GM19468 (cell line): ENCODE results near the gene USP11.
A peak's percentile ranks its signal among the peaks of the same experiment; 100 is the strongest.

Experiments used
- ATAC-seq: cut with Tn5 transposase; IDR thresholded peaks from one replicate; pipeline ENCODE4 v1.9.1; 2021; ENCODE audit warnings: mild to moderate bottlenecking, moderate library complexity, moderate number of reproducible peaks; ENCODE audit not compliant: unreplicated experiment; ENCODE audit errors: extremely low read depth

The USP11 gene

DNA sequence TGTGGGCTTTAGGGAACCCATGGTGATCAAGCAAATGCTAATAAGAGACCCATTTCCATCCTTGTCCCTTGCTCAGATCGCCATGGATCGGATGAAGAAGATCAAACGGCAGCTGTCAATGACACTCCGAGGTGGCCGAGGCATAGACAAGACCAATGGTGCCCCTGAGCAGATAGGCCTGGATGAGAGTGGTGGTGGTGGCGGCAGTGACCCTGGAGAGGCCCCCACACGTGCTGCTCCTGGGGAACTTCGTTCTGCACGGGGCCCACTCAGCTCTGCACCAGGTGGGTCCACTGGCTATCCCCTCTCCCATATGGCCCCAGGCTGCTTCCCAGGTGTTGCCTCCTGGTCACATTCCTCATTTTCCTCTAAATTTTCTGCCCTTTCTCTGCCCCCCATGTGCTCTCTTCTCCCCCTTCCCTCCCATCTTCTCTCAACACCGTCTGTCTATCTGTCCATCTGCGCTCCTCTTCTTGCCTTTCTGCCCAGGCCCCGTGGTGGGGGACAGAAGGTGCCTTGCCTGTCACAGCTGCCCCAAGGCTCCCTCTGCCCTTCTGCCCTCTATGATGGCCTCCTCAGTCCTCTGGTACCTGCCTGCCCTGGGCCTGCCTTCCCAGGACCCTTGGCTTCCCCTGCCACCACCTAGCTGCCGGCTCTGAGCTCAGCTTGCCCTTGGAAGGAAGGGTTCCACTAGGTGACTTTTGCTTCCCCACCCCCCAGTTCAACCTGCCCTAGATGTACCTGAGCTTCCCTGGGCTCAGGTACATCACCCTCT, 9.1 kb upstream of the USP11 start:
- ATAC-seq: no peak

DNA sequence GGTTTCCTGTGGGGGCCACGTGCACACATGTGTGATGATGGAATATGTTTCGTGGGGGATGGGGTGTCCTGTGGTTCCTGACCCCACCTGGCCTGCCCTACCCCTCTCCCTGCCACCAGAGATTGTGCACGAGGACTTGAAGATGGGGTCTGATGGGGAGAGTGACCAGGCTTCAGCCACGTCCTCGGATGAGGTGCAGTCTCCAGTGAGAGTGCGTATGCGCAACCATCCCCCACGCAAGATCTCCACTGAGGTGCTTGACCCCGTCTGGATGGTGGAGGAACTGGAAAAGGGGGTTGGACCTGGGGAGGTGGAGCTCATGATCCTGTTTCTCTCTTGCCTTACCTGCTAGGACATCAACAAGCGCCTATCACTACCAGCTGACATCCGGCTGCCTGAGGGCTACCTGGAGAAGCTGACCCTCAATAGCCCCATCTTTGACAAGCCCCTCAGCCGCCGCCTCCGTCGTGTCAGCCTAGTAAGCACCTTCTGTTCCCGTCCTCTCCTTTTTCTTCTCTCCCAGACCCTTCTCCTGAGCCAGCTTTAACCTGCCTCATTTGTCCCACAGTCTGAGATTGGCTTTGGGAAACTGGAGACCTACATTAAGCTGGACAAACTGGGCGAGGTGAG, 8.4 kb upstream of the USP11 start:
- no peak for ATAC-seq

DNA sequence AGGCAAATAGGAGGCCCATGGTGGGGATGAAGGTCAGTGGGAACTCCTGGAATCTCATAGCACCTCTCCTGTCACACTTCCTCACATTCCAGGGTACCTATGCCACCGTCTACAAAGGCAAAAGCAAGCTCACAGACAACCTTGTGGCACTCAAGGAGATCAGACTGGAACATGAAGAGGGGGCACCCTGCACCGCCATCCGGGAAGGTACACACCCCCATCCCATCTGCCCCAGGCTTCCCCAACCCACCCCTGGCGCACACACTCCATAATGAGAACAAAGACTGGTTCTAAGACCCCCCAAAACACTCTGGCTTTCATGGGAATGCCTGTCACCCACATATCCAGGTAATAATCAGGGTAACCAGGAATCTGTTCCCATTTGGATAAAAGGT, 7.9 kb upstream of the USP11 start:
- no peak for ATAC-seq

DNA sequence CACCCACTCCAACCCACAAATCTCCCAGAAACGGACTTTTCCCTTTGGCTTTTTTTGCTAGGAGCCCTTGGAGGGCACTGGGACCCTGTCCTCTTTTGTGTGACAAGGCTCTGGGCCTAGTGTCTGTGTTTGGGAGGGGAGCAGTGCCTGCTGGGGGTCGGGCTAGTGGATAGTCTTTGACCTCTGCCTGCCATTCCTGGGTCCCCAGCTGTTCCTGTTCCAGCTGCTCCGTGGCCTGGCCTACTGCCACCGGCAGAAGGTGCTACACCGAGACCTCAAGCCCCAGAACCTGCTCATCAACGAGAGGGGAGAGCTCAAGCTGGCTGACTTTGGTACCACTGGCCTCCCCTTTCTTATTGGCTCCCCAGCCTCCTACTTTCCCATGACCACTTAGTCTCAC, 6.7 kb upstream of the USP11 start:
- ATAC-seq: no peak

DNA sequence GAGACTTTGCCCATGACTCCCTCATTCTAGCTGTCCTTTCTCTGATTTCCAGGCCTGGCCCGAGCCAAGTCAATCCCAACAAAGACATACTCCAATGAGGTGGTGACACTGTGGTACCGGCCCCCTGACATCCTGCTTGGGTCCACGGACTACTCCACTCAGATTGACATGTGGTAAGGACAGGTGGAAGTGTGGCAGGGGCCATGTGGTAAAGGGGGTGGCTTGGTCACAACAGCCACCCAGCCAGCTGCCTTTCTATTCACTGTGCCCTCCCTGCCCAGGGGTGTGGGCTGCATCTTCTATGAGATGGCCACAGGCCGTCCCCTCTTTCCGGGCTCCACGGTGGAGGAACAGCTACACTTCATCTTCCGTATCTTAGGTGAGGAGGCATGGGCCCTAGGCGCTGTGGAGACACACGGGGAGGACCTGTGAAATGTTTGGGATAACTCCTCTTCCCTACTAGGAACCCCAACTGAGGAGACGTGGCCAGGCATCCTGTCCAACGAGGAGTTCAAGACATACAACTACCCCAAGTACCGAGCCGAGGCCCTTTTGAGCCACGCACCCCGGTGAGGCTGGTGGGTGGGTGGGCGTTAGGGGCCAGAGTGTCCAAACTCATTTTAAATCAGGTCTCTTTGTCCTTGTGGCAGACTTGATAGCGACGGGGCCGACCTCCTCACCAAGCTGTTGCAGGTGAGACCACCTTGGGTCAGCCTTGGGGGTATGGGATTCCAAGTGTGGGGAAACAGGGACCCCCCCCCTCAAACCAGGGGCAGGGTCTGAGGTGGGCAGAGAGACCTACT, 6.1 kb upstream of the USP11 start:
- ATAC-seq: no peak

DNA sequence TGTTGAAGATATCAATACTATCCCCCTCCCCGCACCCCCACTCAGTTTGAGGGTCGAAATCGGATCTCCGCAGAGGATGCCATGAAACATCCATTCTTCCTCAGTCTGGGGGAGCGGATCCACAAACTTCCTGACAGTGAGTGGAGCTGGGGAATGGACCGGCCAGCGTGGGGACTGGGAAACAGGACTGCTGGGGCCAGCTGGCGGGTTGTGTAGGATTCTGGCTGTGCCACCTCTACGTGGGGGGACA, 5.5 kb upstream of the USP11 start:
- ATAC-seq: no peak

DNA sequence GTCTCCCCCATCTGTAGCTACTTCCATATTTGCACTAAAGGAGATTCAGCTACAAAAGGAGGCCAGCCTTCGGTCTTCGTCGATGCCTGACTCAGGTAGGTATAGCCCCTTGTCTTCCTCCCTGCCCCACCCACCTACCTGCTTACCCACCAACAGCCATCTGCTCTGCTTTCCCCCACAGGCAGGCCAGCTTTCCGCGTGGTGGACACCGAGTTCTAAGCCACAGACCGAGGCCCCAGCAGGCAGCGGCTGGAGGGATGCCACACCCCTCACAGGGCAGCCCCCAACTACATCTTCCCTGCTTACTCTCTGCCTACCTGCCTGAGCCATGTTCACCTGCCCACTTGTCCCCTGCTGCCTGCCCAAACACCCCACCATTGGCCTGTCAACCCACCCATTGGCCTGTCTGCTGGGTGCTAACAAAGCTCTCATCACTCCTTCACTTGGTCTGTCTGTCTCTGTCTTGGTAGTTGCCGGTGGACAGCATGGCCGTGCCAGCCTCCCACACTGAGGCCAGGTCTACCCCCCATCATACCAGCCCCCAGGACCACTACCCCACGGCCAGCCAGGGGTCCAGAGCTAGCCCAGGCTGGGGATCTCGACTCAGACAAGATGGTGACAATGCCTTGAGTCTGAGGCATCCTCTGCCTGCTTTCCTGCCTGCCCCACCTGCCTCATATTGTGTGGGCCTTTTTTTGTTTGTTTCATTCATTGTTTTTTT, 4.1 kb upstream of the USP11 start:
- no peak for ATAC-seq

DNA sequence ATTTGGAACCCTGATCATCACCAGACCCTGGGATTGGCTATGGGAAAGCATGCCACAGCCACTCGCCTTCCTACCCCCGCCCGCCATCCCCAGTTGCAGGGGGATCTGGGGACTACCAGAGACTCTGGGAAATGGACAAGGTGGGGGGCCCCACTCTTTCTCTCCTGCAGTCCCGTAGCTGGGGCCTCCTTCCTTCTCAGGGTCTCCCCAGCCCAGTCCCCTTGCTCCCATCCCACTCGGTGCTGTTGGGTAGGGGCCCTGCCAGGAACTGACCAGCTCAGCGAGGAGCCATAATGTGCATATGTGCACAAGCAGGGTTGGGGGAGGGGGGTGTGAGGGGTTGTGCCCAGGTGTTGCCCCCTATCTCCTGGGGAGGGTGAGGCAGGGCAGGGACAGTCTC, 3.4 kb upstream of the USP11 start:
- ATAC-seq: no peak

DNA sequence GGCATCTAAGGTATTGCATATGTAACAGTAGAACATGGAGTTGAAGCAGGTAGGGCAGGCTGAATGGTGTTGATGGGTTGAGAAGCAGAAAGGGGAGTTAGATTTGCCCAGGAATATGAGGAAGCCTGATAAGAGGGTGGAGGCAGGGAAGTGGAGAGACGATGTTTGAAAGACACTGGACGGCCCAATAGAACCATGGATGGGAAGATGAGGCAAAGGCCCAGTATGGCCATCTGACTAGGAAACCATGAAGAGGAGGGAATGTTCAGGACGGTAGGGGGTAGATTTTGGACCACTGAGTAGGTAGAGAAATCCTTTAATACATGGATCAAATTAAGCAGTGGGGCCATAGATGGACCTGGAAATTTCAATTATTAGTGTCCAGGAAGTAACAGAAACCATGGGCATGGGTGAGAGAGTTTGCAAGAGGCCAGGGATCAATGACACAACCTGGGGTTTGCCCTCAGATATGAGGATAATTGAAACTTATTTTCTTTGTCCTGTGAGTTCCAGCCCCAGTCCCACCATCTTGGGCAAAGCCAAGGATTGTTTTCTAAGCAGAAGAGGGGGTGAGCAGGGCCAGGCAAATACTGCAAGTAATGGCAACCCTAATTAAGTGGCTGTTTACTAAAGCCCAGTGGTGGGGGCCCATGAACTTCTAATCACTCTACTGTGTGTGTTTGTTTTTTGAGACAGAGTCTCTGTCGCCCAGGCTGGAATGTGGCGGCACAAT, 2.5 kb upstream of the USP11 start:
- no peak for ATAC-seq

DNA sequence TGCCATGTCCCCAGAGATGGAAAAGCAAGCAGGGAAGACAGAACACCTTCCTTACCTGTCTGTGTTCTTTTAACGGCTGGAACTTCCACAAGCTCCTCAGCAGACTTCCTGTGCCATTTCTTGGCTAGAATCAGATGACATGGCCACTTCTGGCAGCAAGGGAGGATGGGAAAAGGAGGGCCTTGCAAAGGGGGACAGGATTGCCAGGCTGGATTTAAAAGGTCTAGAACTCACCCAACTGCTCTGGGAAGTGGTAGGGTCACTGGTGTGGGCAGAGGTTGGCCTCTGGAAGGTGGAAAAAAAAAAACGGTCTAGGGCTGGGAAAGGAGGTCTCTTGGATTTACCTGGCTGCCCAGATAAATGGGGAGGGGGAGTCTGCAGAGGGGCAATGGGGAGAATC, 1.6 kb upstream of the USP11 start:
- no peak for ATAC-seq

DNA sequence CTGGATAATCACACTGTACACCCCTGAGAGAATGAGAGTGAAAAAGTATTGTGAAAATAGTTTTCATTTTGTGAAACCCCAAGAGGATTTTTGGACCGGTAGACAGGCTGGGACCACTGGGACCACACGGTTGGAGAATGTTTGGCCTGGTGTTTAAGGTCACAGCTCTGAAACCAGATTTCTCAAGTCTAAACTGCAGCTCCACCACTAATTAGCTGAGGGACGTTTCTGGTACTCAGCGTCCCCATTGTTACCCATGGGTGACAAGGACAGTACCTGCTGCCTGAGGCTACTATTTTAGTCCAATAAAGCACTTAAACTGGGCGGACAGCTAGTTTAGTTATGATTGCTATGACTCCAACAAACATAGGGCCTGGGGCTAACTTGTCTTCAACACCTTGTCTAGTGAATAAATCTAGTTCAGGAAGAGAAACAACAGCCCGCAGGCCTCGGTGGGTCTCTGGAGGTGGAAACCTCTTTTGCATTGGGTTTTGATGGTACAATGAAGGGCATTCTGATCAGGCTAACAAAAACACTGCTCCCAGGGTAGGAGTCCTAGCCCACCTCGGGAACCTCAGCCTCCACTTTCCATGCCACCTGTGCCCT, 509 bp upstream of the USP11 start:
- no peak for ATAC-seq

DNA sequence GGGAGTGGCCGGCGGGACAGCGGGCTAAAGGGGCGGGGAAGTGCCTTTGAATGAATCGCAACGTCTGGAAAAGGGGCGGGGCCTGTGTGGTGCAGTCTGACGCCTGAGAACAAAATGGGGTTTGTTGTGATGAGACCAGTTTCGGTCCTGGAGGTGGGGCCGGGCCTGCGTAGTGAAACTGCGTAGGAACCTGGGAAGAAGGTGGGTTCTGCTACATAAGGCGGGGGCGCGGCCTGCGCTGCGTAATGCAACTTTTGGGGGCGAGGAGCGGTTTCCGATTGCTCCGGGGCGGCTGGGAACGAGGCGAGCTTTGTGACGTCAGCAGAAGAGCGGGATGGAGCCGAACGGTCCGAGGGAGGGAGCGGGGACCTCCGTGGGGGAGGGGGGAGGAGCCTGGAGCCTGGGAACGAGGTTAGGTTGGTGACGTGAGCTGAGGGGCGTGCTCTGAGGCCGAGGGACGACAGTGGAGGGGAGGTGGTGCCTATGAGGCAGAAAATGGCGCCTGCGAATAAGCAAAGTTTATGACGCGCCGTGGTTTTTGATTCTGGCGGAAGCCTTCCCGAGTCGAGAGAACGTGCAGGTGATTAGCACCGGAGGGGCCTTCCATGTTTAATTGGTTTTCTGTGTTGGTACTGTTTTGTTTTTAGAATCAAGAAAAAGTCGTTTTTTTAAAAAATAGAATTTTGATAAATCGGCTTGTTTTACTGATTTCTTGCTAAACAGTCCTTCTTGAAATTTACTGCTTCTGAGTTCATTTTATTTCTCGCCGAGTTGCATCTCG, 714 bp downstream of the USP11 start:
- peak; percentile 64 for ATAC-seq

DNA sequence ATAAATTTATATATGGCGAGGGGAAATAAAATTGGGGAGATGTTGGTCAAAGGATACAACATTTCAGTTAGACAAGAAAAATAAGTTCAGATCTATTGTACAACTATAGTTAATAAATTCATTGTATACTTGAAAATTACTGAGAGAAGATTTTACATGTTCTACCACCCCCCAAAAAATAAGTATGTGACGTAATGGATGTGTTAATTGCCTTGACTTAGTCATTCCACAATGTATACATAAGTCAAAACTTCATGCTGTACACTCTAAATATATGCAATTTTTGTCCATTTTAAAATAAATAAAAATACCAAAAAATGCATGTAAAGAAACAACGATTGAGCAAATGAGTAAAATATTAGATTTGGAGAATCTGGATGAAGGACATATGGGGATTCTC, 1.8 kb downstream of the USP11 start:
- no peak for ATAC-seq

DNA sequence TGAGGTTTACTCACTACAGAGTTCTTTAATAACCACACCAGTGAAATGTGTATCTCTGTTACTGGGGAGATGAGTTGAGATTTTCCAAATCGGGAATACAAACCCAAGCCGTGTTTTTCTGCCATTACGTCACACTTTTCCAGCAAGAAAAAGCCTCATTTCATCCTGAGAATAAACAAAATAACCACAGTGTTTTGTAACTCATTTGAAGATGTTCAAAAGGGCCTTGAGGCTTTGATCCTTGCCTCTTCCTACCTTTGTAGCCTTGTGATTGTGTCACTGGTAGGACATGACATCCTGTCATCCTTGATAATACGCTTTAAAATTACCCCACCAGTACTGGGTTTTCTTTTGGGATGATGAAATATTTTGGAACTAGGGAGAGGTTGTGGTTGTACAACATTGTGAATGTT, 2.9 kb downstream of the USP11 start:
- no peak for ATAC-seq

DNA sequence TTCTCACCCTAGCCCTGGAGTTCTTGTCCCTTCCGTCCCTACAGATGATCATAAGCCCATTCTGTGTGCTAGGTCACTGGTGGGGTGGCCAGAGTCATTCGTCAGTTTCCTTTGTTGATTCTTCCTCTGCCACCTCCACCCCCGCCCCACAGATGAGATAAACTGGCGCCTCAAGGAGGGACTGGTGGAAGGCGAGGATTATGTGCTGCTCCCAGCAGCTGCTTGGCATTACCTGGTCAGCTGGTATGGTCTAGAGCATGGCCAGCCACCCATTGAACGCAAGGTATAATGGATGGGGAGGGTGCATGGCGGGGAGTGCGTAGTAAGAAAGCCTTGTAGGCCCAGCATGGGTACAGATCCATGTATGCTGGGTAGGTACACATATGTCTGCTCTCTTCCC, 6.4 kb downstream of the USP11 start:
- ATAC-seq: no peak

DNA sequence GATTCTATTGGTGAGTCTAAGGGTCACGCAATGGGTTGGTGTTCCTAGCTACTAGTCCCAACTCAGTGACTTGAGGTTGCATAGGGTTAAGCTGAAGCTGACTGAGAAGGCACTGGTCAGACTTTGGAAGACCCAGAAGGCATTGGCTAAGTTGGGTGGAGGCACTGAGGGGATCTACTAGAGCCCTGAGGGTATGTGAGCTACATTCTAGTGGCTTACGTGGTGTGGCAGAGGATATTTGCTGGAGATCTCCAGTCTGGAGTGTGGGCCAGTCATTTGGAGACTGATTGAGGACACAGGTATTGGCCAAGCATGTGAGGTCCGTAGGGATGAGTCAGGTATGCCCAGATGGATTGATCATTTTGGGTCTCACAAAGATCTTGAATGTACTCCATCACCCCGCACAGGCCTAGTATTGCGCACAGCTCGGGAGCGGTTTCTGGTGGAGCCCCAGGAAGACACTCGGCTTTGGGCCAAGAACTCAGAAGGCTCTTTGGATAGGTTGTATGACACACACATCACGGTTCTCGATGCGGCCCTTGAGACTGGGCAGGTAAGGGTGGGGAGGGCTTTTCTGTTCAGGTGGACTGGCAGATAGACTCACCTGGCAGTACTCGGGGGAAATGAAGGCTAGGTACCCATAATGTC, 7.2 kb downstream of the USP11 start:
- no peak for ATAC-seq

DNA sequence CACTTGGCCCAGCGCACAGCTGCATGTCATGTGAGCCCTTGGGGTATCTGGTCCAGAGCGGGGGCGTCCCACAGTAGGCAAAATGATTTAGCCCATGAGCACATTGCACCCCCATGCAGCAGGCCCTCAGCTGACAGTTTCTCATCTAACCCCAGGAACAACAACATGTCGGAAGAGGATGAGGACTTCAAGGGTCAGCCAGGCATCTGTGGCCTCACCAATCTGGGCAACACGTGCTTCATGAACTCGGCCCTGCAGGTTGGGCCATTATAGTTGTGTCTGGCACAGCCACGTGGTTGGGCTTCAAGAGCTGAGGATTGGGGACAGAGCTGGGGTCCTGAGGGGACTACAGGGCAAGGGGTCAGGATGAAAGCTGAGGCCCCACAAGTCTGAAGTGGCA, 7.8 kb downstream of the USP11 start:
- no peak for ATAC-seq

DNA sequence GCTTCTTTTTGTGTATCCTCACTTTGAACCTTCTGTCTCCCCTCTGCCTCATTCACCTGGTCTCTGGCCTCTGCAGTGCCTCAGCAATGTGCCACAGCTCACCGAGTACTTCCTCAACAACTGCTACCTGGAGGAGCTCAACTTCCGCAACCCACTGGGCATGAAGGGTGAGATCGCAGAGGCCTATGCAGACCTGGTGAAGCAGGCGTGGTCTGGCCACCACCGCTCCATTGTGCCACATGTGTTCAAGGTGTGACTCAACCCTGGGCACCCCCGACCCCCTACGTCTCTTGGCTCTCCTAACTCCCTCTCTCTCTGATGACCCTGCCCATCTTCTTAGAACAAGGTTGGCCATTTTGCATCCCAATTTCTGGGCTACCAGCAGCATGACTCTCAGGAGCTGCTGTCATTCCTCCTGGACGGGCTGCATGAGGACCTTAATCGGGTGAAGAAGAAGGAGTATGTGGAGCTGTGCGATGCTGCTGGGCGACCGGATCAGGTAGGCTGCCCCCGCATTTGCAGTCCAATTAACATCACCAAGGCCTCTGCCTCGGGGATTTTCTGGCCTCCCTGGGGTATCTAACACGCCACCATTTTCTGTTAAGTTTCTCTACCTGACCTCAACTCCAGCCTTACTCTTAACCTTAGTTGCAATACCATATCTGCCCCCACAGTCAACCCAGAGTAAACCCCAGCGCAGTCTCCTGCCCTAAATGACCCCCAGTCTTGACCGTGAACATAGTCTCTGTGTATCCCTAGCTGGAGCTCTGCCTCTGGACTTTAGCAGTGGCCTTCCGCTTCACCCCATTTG, 8.6 kb downstream of the USP11 start:
- no peak for ATAC-seq
